RWPE2 (cell line): ENCODE results near the gene FCF1.
"Not testable (repeated sequence)": the region's sequence is repeated elsewhere in the genome, so short reads cannot be mapped to it uniquely, and the experiment has no call there.

ENCODE experiments used
- ATAC-seq: fragments of 200-7000 bp; cut with Tn5 transposase; 3 replicates; pipeline ENCODE4 v1.9.1; 2021; ENCODE audit warnings: low read depth
- DNase-seq: peaks from one replicate; pipeline ENCODE4 v3.0.0-alpha.2; 2020; ENCODE audit warnings: low spot score
- H3K27ac ChIP-seq: fragments of 450-650 bp; 2 replicates; pipeline ENCODE4 v1.5.1; 2017; ENCODE audit warnings: mild to moderate bottlenecking; ENCODE audit not compliant: poor library complexity, severe bottlenecking
- H3K27me3 ChIP-seq: fragments of 250-450 bp; sonication (Bioruptor Pico); 2 replicates; pipeline ENCODE4 v1.5.1; 2021; ENCODE audit warnings: mild to moderate bottlenecking, moderate library complexity; ENCODE audit not compliant: insufficient read depth, poor library complexity, severe bottlenecking
- H3K36me3 ChIP-seq: fragments of 250-450 bp; sonication (Bioruptor Pico); 2 replicates; pipeline ENCODE4 v1.5.1; 2020; ENCODE audit warnings: low read depth, mild to moderate bottlenecking, moderate library complexity
- H3K4me1 ChIP-seq: fragments of 250-450 bp; sonication (Bioruptor Pico); 2 replicates; pipeline ENCODE4 v1.5.1; 2021; ENCODE audit warnings: mild to moderate bottlenecking, moderate library complexity; ENCODE audit not compliant: insufficient read depth, poor library complexity, severe bottlenecking
- H3K4me3 ChIP-seq: fragments of 250-450 bp; sonication (Bioruptor Pico); 2 replicates; pipeline ENCODE4 v1.5.1; 2021; ENCODE audit warnings: mild to moderate bottlenecking, moderate library complexity; ENCODE audit not compliant: severe bottlenecking
- H3K9me3 ChIP-seq: fragments of 250-450 bp; sonication (Bioruptor Pico); 2 replicates; pipeline ENCODE4 v1.5.1; 2021; ENCODE audit warnings: mild to moderate bottlenecking, moderate library complexity; ENCODE audit not compliant: severe bottlenecking
- CTCF ChIP-seq: fragments of 450-650 bp; IDR thresholded peaks from one replicate; pipeline ENCODE4 v1.5.1; 2017; ENCODE audit warnings: mild to moderate bottlenecking, moderate library complexity; ENCODE audit not compliant: poor library complexity, severe bottlenecking

FCF1 gene

GRCh38 chr14:74756326-74756725, 43.4 kb downstream of the FCF1 start:
- TF ChIP-seq CTCF, result no peak
- DNase-seq (no peak), ATAC-seq (no peak)
- Histone ChIP-seq H3K4me1 (no peaks in the 10 kb centered on the region), H3K36me3 (no peaks in the 10 kb centered on the region), H3K4me3 (no peak overlapping the region), H3K9me3 (peaks cover 4% of the 10 kb centered on the region), H3K27me3 (no peaks in the 10 kb centered on the region), H3K27ac (no peak overlapping the region)

GRCh38 chr14:74758505-74758904, 45.6 kb downstream of the FCF1 start:
- H3K9me3 ChIP-seq, H3K27me3 ChIP-seq, DNase-seq, H3K27ac ChIP-seq, H3K4me1 ChIP-seq, H3K4me3 ChIP-seq, ATAC-seq, H3K36me3 ChIP-seq: not testable (repeated sequence)

DNA sequence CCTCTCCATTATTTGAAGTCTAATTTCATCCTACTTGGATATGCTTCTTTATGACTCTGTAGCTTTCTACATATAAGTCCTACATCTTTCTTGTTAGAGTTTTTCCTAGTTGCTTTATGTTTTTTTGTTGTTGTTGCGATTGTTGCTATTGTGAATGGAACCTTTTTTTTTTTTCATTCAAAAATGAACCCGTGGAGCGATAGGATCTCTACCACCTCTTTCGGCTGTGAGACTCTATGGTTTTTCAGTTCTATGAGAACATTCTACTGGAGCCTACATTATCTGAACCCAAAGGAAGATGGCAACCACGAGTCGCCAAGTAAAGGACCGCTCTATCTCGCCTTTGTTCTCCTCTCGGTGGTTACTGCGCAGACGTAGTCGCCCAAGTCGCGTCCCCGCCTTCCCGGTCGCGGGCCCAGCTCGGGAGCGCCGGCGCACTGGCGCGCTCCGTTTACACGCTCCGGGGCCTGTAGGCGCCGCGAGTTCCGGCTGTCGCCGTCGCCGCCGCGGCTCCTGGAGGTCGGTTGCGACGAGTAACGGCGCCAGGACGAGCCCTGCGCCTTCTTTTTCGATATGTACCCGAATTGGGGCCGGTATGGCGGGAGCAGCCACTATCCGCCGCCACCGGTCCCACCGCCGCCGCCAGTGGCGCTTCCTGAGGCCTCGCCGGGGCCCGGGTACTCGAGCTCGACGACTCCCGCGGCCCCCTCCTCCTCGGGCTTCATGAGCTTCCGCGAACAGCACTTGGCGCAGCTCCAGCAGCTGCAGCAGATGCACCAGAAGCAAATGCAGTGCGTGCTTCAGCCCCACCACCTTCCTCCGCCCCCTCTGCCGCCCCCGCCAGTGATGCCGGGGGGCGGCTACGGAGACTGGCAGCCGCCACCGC, 50.2 kb downstream of the FCF1 start, which contains the start of gene YLPM1:
YLPM1 (plus strand) TSS at position 400 of the 886 bp plus-strand sequence; CDS start at position 574, 174 bp downstream.
- Histone ChIP-seq H3K4me1 (peaks cover 16% of the 10 kb centered on the region), H3K36me3 (peaks cover 37% of the 10 kb centered on the region), H3K4me3 (peak within 1 kb of the TSS; percentile 83), H3K27me3 (no peaks in the 10 kb centered on the region), H3K27ac (peak within 1 kb of the TSS; percentile 59), H3K9me3 (no peaks in the 10 kb centered on the region)
- peak; percentile 91 for TF ChIP-seq CTCF
- DNase-seq (peak; percentile 94), ATAC-seq (peak; percentile 94)

GRCh38 chr14:74763803-74764531, 51.0 kb downstream of the FCF1 start:
- H3K27ac ChIP-seq, result peak overlapping the region; percentile 59
- no peak for DNase-seq
- ATAC-seq, result peak; percentile 50

More at GRCh38 chr14:74763803-74764531, 51.0 kb downstream of the FCF1 start:
- Histone ChIP-seq H3K4me3 (peak overlapping the region; percentile 83), H3K36me3 (peaks cover 42% of the 10 kb centered on the region), H3K4me1 (peaks cover 16% of the 10 kb centered on the region), H3K27me3 (no peaks in the 10 kb centered on the region), H3K9me3 (no peaks in the 10 kb centered on the region)
- no peak for TF ChIP-seq CTCF
